Memory B cell (primary cell): Measurements from ENCODE around the gene NAPSA.

Source experiments
- ATAC-seq: fragments of 150-1000 bp; cut with Tn5 transposase; 2 replicates; pipeline ENCODE4 v1.10.0; 2021; ENCODE audit warnings: low read depth, mild to moderate bottlenecking, moderate library complexity
- DNase-seq, 2 donors: peaks; one replicate each; pipeline ENCODE4 v3.0.0; 2022; ENCODE audit warnings: low spot score in 2 of 2
- H3K27ac Mint-ChIP-seq: one replicate; pipeline ENCODE4 v1.8.0; 2022; ENCODE audit warnings: mild to moderate bottlenecking, moderate library complexity, mixed read lengths
- H3K27me3 Mint-ChIP-seq: one replicate; pipeline ENCODE4 v1.8.0; 2022; ENCODE audit warnings: mixed read lengths
- H3K36me3 Mint-ChIP-seq: one replicate; pipeline ENCODE4 v1.8.0; 2022; ENCODE audit warnings: mild to moderate bottlenecking, mixed read lengths
- H3K4me1 Mint-ChIP-seq: one replicate; pipeline ENCODE4 v1.8.0; 2022; ENCODE audit warnings: mixed read lengths
- H3K4me3 Mint-ChIP-seq: one replicate; pipeline ENCODE4 v1.8.0; 2022; ENCODE audit warnings: mild to moderate bottlenecking, moderate library complexity, mixed read lengths
- H3K9me3 Mint-ChIP-seq: one replicate; pipeline ENCODE4 v1.8.0; 2022; ENCODE audit warnings: mixed read lengths

Gene NAPSA

DNA sequence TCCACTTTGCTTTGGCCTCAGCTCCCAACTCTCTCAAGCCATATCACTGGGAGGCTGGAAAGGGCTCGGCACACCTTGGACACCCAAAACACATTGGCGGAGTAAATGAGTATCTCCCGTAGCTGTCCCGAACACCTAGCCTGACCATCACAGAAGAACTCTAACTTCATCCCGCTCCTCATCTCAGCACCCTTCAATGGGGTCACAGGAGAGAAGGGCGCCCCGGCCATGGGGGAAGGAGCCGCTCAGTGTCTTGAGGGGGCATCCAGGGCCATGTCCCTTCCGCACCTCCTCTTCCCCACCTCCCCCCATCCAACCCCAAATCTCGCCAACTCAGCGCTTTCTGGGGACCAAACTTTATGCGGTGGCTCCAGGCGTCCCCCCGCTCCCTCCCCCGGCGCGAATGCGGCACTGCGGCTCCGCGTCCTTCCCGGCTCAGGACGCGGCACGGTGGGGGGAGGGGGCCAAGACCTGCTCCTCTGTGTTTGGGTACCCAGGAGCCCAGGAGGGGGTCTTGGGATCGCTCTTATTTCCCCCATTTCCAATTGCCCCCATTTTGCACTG lies 39.3 kb downstream of the NAPSA start:
- Mint-ChIP-seq H3K27me3 (peaks cover 10% of the 10 kb centered on the region), H3K36me3 (peaks cover 5% of the 10 kb centered on the region), H3K4me3 (peak overlapping the region; percentile 82), H3K4me1 (peaks cover 36% of the 10 kb centered on the region), H3K27ac (no peak overlapping the region), H3K9me3 (peaks cover 4% of the 10 kb centered on the region)
- ATAC-seq (no peak), DNase-seq (no peak)

DNA sequence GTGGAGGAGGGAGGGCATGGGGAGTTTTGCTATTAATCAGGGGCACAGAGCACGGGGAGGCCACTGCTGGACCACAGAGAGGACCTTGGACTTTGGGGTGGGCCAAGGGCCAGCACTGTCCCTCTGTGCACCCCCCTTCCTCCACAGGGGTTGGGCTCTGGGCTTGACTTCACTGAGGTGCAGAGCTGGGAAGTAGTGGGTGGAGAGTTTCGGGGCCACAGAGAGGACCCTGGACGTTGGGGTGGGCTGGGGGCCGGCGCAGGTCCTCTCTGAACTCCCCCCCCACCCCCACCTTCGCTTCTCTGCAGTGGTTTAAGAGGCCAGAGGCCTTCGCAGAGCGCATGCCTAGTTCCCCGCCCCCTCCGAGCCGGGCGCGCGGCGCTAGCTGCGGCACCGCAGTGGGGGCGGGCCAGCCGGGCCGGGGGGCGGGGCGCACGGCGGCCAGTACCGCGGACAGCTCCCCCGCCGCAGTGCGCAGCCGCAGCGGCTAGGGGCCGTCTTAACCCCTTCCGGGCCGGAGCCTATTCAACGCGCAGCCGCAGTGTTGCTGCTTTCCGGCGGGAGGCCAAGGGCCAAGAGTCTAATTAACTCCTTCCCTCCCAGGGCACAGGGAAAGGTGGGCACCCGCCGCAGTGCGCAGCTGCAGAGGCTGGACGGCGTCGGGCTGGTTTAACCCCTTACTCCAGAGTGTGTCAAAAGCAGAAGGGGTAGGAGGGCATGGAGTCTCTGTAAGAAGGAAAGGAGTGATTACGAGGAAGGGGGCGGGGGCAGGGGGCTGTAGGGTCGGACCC lies 39.9 kb downstream of the NAPSA start:
- Mint-ChIP-seq H3K36me3 (peaks cover 10% of the 10 kb centered on the region), H3K27me3 (peaks cover 10% of the 10 kb centered on the region), H3K9me3 (peaks cover 6% of the 10 kb centered on the region), H3K4me1 (peaks cover 33% of the 10 kb centered on the region), H3K27ac (peak overlapping the region; percentile 25), H3K4me3 (peak overlapping the region; percentile 30)
- ATAC-seq, result peak; percentile 16
- DNase-seq, result peak; percentile 84 to 92

DNA sequence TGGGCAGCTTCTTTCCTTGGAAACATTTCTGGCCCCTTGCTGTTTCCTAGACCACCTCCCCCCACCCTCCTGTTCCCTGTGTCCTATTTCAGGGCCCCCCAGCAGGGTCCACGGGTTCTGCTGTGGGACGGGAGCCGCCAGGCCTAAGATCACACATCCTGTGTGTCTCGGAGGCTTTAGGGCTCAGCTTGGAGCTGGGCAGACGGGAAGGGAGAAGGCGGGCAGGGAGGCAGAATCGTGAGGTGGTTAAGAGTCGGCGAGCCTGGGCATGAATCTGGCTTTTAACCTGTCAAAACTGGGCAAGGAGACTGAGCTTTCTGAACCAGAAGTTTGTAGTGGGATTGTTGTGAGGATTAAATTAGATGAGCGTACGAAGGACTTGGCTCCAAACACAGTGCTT lies 41.1 kb downstream of the NAPSA start:
- ATAC-seq, result no peak
- no peak overlapping the region for H3K27ac Mint-ChIP-seq
- H3K36me3 Mint-ChIP-seq, result peaks cover 13% of the 10 kb centered on the region
- peaks cover 2% of the 10 kb centered on the region for H3K9me3 Mint-ChIP-seq
- H3K27me3 Mint-ChIP-seq, result peaks cover 10% of the 10 kb centered on the region
- peaks cover 23% of the 10 kb centered on the region for H3K4me1 Mint-ChIP-seq
- H3K4me3 Mint-ChIP-seq, result peak overlapping the region; percentile 24
- DNase-seq, result no peak

DNA sequence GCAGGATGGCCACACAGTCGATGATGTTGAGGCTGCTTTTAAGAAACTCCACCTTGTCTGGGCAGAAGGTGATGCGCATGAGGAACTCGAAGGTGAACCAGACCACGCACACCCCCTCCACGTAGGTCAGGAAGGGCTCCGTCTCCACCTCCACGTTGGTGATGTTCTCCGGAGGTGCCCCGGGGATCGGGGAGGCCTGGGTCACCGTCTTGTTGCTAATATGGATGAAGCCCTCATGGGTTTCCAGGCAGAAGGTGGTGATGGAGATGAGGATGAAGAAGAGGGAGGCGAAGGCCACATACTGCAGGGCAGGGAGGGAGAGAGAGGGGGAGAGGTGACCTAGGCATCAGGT lies 41.7 kb downstream of the NAPSA start:
- peaks cover 23% of the 10 kb centered on the region for H3K4me1 Mint-ChIP-seq
- H3K36me3 Mint-ChIP-seq, result peaks cover 16% of the 10 kb centered on the region
- ATAC-seq, result no peak
- DNase-seq, result no peak
- H3K9me3 Mint-ChIP-seq, result peaks cover 2% of the 10 kb centered on the region
- H3K27me3 Mint-ChIP-seq, result peaks cover 10% of the 10 kb centered on the region
- no peak overlapping the region for H3K4me3 Mint-ChIP-seq
- no peak overlapping the region for H3K27ac Mint-ChIP-seq

DNA sequence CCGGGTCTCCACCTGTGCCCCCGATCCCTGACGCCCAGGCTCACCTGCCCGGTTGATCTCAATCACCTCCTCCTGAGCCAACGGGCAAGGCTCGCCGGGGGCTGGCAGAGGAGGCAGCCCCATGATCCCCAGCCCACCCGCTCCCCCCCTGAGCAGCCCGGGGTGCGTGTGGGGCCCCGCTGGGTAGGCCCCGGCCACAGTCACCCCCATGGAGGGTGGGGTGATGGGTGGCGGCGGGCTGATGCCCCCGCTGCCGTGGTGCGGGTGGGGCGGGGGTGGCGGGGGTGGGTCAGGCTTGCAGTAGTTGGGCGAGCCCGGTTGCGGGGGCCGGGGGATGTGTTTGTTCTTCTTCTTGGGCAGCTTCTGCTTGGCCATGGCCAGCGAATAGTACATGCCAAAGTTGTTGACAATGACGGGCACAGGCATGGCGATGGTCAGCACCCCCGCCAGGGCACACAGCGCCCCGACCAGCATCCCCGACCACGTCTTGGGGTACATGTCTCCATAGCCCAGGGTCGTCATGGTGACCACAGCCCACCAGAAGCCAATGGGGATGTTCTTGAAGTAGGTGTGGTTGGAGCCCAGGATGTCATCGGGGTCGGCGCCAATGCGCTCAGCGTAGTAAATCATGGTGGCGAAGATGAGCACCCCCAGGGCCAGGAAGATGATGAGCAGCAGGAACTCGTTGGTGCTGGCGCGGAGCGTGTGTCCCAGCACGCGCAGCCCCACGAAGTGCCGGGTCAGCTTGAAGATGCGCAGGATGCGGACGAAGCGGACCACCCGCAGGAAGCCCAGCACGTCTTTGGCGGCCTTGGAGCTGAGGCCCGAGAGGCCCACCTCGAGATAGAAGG lies 42.3 kb downstream of the NAPSA start:
- H3K4me3 Mint-ChIP-seq, result no peak overlapping the region
- H3K9me3 Mint-ChIP-seq, result peaks cover 2% of the 10 kb centered on the region
- H3K27ac Mint-ChIP-seq, result no peak overlapping the region
- peaks cover 10% of the 10 kb centered on the region for H3K27me3 Mint-ChIP-seq
- no peak for ATAC-seq
- H3K36me3 Mint-ChIP-seq, result peaks cover 16% of the 10 kb centered on the region
- no peak for DNase-seq
- peaks cover 23% of the 10 kb centered on the region for H3K4me1 Mint-ChIP-seq

DNA sequence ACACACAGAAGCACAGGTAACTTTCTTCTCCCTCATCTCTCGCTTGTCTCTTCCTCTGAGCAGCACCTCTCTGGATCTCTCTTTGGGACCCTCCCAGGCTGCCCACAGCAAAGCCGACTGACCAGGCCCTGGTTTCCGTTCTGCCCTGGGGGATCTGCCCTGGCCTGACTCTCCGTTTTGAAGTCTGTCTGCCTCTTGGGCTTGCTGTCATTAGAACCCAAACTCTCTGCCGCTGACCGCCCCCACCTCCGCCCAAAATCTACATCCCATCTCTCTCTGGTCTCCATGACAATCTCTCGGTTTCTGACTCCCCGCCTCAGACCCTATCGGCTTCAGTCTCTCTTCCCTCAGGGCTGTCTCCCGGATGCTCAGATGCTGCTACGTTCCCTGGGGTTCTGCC lies 43.2 kb downstream of the NAPSA start:
- H3K36me3 Mint-ChIP-seq, result peaks cover 22% of the 10 kb centered on the region
- no peak for DNase-seq
- ATAC-seq, result no peak
- peaks cover 6% of the 10 kb centered on the region for H3K27me3 Mint-ChIP-seq
- H3K9me3 Mint-ChIP-seq, result peaks cover 2% of the 10 kb centered on the region
- H3K4me1 Mint-ChIP-seq, result peaks cover 16% of the 10 kb centered on the region
- H3K27ac Mint-ChIP-seq, result no peak overlapping the region
- H3K4me3 Mint-ChIP-seq, result no peak overlapping the region

DNA sequence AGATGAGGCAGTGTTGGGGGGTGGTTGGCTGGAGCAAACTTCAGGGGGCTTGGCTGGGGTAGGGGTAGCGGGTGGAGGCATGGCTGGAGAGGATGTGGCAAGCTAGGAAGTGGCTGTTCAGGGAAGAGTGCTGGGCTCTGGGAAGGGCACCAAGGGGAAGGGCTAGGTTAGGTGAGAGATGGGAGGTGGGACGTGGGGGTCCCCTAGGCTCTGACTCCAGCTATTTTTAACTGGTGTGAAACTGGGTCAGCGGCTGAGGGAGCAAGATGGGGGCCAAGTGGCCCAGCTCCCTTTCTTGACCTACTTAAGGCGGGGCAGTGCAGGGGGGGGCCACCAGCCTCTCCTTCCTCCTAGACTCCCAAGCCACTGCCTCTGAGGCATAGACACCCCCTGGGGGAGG lies 43.6 kb downstream of the NAPSA start:
- peaks cover 2% of the 10 kb centered on the region for H3K27me3 Mint-ChIP-seq
- no peak overlapping the region for H3K4me3 Mint-ChIP-seq
- peaks cover 22% of the 10 kb centered on the region for H3K36me3 Mint-ChIP-seq
- no peak for ATAC-seq
- H3K9me3 Mint-ChIP-seq, result peaks cover 2% of the 10 kb centered on the region
- H3K27ac Mint-ChIP-seq, result no peak overlapping the region
- H3K4me1 Mint-ChIP-seq, result peaks cover 12% of the 10 kb centered on the region
- DNase-seq, result no peak

DNA sequence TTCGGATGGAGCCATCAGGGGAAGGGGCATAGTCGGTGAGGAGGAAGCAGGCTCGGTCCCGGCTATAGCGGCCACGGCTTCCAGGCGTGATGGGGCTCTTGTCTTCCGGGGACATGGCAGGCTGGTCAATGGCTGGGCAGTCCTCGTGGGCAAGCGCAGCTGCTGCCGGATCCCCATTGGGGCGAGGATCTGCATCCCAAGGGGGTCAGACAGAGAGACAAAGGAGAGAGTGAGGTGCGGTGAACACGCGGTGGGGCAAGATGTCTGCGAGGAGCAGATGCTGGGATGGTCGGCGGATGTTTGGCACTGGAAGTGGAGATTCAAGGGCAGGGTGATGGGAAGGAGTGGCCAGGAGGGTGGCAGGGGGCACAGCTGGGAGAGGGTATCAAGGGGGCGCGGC lies 44.8 kb downstream of the NAPSA start:
- Mint-ChIP-seq H3K4me1 (peaks cover 14% of the 10 kb centered on the region), H3K4me3 (no peak overlapping the region), H3K27me3 (peaks cover 10% of the 10 kb centered on the region), H3K9me3 (peaks cover 2% of the 10 kb centered on the region), H3K36me3 (peaks cover 22% of the 10 kb centered on the region), H3K27ac (no peak overlapping the region)
- no peak for ATAC-seq
- DNase-seq, result no peak

DNA sequence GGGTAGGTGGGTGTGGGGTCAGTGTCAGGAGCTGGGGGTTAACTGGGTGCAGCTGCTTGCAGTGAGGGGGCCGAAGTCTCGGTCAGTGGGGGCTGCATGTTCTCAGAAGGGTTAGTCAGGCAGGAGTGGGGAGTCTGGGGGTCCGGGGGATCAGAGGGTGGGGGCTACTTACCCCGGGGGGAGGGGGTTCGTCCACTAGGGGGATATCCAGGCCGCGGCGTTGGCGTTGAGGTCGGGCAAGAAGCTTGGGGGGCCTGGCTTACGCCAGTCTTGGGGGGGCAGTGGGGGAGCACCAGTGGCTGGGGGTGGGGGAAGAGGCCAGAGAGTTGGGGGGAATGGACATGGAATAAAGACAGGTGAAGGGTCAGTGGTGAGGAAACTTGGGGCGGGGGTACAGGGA lies 45.4 kb downstream of the NAPSA start:
- H3K27me3 Mint-ChIP-seq, result peaks cover 11% of the 10 kb centered on the region
- H3K9me3 Mint-ChIP-seq, result peaks cover 2% of the 10 kb centered on the region
- no peak for DNase-seq
- ATAC-seq, result no peak
- peaks cover 14% of the 10 kb centered on the region for H3K4me1 Mint-ChIP-seq
- H3K36me3 Mint-ChIP-seq, result peaks cover 22% of the 10 kb centered on the region
- no peak overlapping the region for H3K4me3 Mint-ChIP-seq
- H3K27ac Mint-ChIP-seq, result no peak overlapping the region

DNA sequence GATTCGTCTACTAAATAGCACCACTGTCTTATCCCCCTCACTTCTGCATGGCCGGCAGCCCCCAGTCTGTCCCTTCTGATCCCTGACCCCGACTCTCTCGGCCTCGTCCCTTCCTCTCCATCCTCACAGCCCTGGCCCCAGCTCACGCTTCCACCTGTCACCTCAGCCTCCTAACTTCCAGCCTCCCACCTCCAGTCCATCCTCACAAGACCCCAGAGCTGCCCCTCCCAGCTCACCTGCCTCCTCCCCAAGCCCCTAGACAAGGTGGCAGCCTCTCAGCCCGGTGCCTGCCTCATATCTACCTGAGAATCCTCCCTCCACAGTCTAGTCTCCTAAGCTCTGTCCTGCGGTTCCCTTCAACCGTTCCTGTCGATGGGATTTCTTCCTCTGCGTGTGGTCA lies 46.3 kb downstream of the NAPSA start:
- H3K4me3 Mint-ChIP-seq, result no peak overlapping the region
- no peak overlapping the region for H3K27ac Mint-ChIP-seq
- DNase-seq, result no peak
- H3K27me3 Mint-ChIP-seq, result peaks cover 17% of the 10 kb centered on the region
- peaks cover 13% of the 10 kb centered on the region for H3K4me1 Mint-ChIP-seq
- peaks cover 3% of the 10 kb centered on the region for H3K9me3 Mint-ChIP-seq
- no peak for ATAC-seq
- peaks cover 24% of the 10 kb centered on the region for H3K36me3 Mint-ChIP-seq

DNA sequence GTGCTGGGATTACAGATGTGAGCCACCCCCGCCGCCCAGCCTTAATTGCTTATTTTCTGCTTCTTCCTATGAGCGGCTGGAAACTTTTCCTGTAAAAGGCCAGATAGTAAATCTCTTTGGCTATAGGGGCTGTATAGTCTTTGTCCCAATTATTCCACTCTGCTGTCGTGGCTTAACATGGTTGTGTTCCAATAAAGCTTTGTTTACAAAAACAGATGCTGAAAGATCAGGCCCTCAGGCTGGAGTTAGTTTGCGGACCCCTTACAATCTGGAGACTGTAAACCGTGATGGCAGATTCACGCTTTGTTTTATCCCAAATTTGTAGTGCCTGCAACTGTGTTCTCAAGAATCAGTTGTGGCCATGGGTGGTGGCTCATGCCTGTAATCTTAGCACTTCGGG lies 47.0 kb downstream of the NAPSA start:
- Mint-ChIP-seq H3K4me1 (peaks cover 18% of the 10 kb centered on the region), H3K4me3 (no peak overlapping the region), H3K36me3 (peaks cover 24% of the 10 kb centered on the region), H3K27ac (no peak overlapping the region), H3K27me3 (peaks cover 23% of the 10 kb centered on the region), H3K9me3 (peaks cover 3% of the 10 kb centered on the region)
- no peak for DNase-seq
- no peak for ATAC-seq

DNA sequence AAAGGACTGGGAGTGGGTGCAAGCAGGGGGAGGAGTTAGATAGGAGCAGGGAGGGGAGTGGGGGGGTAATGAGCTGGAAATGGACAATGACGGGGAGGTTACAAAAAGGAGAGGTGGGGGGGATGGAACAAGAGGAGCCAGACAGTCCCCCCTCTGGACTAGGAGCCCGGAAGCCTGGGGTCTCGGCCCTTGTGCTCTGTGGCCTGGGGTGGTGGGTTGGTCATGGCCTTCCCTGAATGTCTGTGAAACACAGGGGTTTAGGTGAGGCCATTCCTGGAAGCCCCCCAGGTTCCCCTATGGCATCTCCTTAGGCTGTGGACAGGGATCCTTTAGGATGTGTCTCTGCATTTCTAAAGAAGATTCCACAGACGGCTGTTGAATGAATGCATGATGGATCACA lies 48.3 kb downstream of the NAPSA start:
- Mint-ChIP-seq H3K36me3 (peaks cover 18% of the 10 kb centered on the region), H3K9me3 (peaks cover 3% of the 10 kb centered on the region), H3K4me1 (peaks cover 20% of the 10 kb centered on the region), H3K27me3 (peaks cover 28% of the 10 kb centered on the region), H3K27ac (no peak overlapping the region), H3K4me3 (no peak overlapping the region)
- DNase-seq (no peak), ATAC-seq (no peak)

DNA sequence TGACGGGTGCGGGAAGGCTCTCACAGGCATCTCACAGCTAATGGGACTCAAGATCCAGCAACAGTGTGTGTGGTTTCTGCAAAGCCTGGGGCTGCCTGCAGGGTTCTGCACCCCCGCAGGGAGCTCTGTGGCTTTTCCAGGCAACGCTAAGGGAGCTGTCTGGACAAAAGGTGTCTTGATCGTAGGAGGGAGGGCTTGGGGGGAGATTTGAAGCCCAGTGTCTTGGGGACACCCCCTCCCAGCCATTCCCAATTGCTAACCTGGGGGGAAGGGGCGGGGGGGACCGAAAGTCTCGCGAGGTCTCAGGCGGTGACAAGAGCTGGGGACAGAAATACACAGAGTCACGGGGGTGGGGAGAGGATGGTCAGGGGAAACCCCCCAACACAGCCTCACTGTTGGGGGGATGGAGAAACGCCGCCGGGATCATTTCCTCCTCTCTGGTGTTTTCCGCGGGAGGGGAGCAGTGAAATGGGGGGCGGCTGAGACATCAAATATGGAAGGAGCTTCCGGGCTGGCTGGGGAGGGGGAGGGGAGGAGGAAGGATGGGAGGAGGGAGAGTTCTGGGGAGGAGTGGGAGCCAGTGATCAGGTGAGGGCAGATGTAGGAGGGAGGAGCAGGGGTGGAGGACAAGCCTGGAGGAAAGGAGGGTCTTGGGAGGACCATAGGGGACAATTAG lies 49.5 kb downstream of the NAPSA start:
- H3K27ac Mint-ChIP-seq, result no peak overlapping the region
- ATAC-seq, result peak; percentile 71
- peaks cover 20% of the 10 kb centered on the region for H3K4me1 Mint-ChIP-seq
- H3K4me3 Mint-ChIP-seq, result peak overlapping the region; percentile 21
- H3K9me3 Mint-ChIP-seq, result peaks cover 3% of the 10 kb centered on the region
- peaks cover 17% of the 10 kb centered on the region for H3K36me3 Mint-ChIP-seq
- DNase-seq, result no peak
- peaks cover 30% of the 10 kb centered on the region for H3K27me3 Mint-ChIP-seq
